Activated B cell treated with CpG ODN at 0.5 μM for 24 hours (primary cell): Measurements from ENCODE around the gene CERS6. TPM values are rescaled to one million over a fixed set of nuclear protein-coding genes. Genes with fewer than 3 reads are reported as not detected.

Experiments used
- ATAC-seq: fragments of 200-7000 bp; cut with Tn5 transposase; one replicate; pipeline ENCODE4 v1.10.0; 2021; ENCODE audit warnings: low read depth, mild to moderate bottlenecking, moderate library complexity
- CTCF ChIA-PET: fragments of 350-600 bp; sonication (Branson Sonifier 250); formaldehyde crosslinking; loops from one replicate; lab custom pipeline; 2021; ENCODE audit warnings: antibody characterized with exemption; lab: Charles Lee
- POLR2A ChIA-PET: fragments of 350-600 bp; sonication (Branson Sonifier 250); formaldehyde crosslinking; loops from one replicate; lab custom pipeline; 2021; ENCODE audit warnings: antibody characterized with exemption; lab: Charles Lee
- DNase-seq: peaks from one replicate; pipeline ENCODE4 v3.0.0; 2022
- H3K27ac Mint-ChIP-seq: one replicate; pipeline ENCODE4 v1.8.0; 2020; ENCODE audit warnings: mixed read lengths
- H3K27me3 Mint-ChIP-seq: one replicate; pipeline ENCODE4 v1.8.0; 2021; ENCODE audit warnings: mixed read lengths
- H3K36me3 Mint-ChIP-seq: one replicate; pipeline ENCODE4 v1.8.0; 2021; ENCODE audit warnings: low read depth, mixed read lengths
- H3K4me1 Mint-ChIP-seq: one replicate; pipeline ENCODE4 v1.8.0; 2021; ENCODE audit warnings: mixed read lengths
- H3K4me3 Mint-ChIP-seq: one replicate; pipeline ENCODE4 v1.8.0; 2020; ENCODE audit warnings: mild to moderate bottlenecking, mixed read lengths
- H3K9me3 Mint-ChIP-seq: one replicate; pipeline ENCODE4 v1.8.0; 2020; ENCODE audit warnings: mixed read lengths
- CTCF ChIP-seq: fragments of 200-600 bp; IDR thresholded peaks from one replicate; pipeline ENCODE4 v1.8.0; 2022; ENCODE audit warnings: antibody characterized with exemption, mild to moderate bottlenecking
- intact Hi-C: fragments of 100-400 bp; cut with micrococcal nuclease; formaldehyde crosslinking; loops from one replicate; pipeline ENCODE4 v1.15.1; 2024
- total RNA-seq: library from RNA; stranded (reverse); gene quantifications from 2 replicates; pipeline ENCODE4 v1.2.3, GENCODE V29; 2022

Gene CERS6
- total RNA-seq, 1 donor from 2014 or later: 5.3 TPM

- TF ChIP-seq CTCF: no peak
- ATAC-seq: peak; percentile 40
- Mint-ChIP-seq H3K4me1 (peaks cover 26% of the 10 kb centered on the region), H3K27ac (peak overlapping the region; percentile 55), H3K4me3 (no peak overlapping the region), H3K9me3 (no peaks in the 10 kb centered on the region), H3K36me3 (no peaks in the 10 kb centered on the region), H3K27me3 (no peaks in the 10 kb centered on the region)
- POLR2A ChIA-PET: interaction anchor here (0.7 to 1.2 kb wide), 4 partner anchors 10 to 33 kb away, joined by 3 to 8 read pairs (median 4); no protein-coding TSS in a partner anchor
- intact Hi-C loops: loop anchor here (1.0 to 5.0 kb wide), 9 partner anchors 13 to 906 kb away; partner anchors contain the start of genes LRP2, SPC25 and STK39
- CTCF ChIA-PET: no interaction called here
- DNase-seq: peak; percentile 35
These were observed 583 bp downstream of the CERS6 start for GRCh38 chr2:168456521-168457189.

- H3K36me3 Mint-ChIP-seq: no peaks in the 10 kb centered on the region
- CTCF ChIA-PET: no interaction called here
- intact Hi-C loops: loop anchor here (1.0 to 5.0 kb wide), 8 partner anchors 12 to 905 kb away; partner anchors contain the start of genes LRP2, SPC25 and STK39
- H3K27me3 Mint-ChIP-seq: no peaks in the 10 kb centered on the region
- H3K9me3 Mint-ChIP-seq: no peaks in the 10 kb centered on the region
- peak; percentile 1 for ATAC-seq
- POLR2A ChIA-PET: interaction anchor here (0.7 to 0.8 kb wide), 2 partner anchors 72 to 86 kb away, joined by 3 read pairs; no protein-coding TSS in a partner anchor
- H3K27ac Mint-ChIP-seq: peak overlapping the region; percentile 55
- no peak overlapping the region for H3K4me3 Mint-ChIP-seq
- DNase-seq: no peak
- H3K4me1 Mint-ChIP-seq: peaks cover 28% of the 10 kb centered on the region
- no peak for TF ChIP-seq CTCF
These were observed 1.3 kb downstream of the CERS6 start for GRCh38 chr2:168457190-168457895.

GRCh38 chr2:168458139-168458538 lies 2.1 kb downstream of the CERS6 start:
- ATAC-seq: no peak
- ChIA-PET POLR2A (interaction anchor here (0.8 kb wide), 1 partner anchor 72 kb away, joined by 3 read pairs; no protein-coding TSS in a partner anchor), CTCF (no interaction called here)
- intact Hi-C loops: loop anchor here (5.0 kb wide), 5 partner anchors 94 to 904 kb away; partner anchors contain the start of genes LRP2 and SPC25
- no peaks in the 10 kb centered on the region for H3K9me3 Mint-ChIP-seq
- H3K4me1 Mint-ChIP-seq: peaks cover 28% of the 10 kb centered on the region
- no peaks in the 10 kb centered on the region for H3K36me3 Mint-ChIP-seq
- H3K4me3 Mint-ChIP-seq: no peak overlapping the region
- no peak overlapping the region for H3K27ac Mint-ChIP-seq
- no peak for DNase-seq
- no peaks in the 10 kb centered on the region for H3K27me3 Mint-ChIP-seq
- TF ChIP-seq CTCF: no peak

- H3K27ac Mint-ChIP-seq: no peak overlapping the region
- intact Hi-C loops: loop anchor here (5.0 kb wide), 5 partner anchors 93 to 903 kb away; partner anchors contain the start of genes LRP2 and SPC25
- H3K27me3 Mint-ChIP-seq: no peaks in the 10 kb centered on the region
- no peak overlapping the region for H3K4me3 Mint-ChIP-seq
- H3K4me1 Mint-ChIP-seq: peaks cover 28% of the 10 kb centered on the region
- TF ChIP-seq CTCF: no peak
- no peak for ATAC-seq
- no peaks in the 10 kb centered on the region for H3K9me3 Mint-ChIP-seq
- no peak for DNase-seq
- H3K36me3 Mint-ChIP-seq: no peaks in the 10 kb centered on the region
- ChIA-PET CTCF (no interaction called here), POLR2A (no interaction called here)
These were observed 3.2 kb downstream of the CERS6 start for GRCh38 chr2:168459256-168459655.

- Mint-ChIP-seq H3K4me3 (no peak overlapping the region), H3K27ac (no peak overlapping the region), H3K4me1 (peaks cover 33% of the 10 kb centered on the region), H3K36me3 (no peaks in the 10 kb centered on the region), H3K9me3 (no peaks in the 10 kb centered on the region), H3K27me3 (no peaks in the 10 kb centered on the region)
- TF ChIP-seq CTCF: no peak
- POLR2A ChIA-PET: interaction anchor here (0.6 kb wide), 1 partner anchor 26 kb away, joined by 4 read pairs; no protein-coding TSS in a partner anchor
- DNase-seq (no peak), ATAC-seq (no peak)
- CTCF ChIA-PET: interaction anchor here (0.6 kb wide), 1 partner anchor 70 kb away, joined by 3 read pairs; no protein-coding TSS in a partner anchor
- intact Hi-C loops: no loop called here
These were observed 4.5 kb downstream of the CERS6 start for GRCh38 chr2:168460571-168460970.
